ENCODE measurements around the gene PTN.

PTN gene

GRCh38 chr7:137213744-137214143, 129.8 kb downstream of the PTN start:
- TF ChIP-seq EZH2phosphoT487 (IDR thresholded peaks at IDR 0.05; ENCODE audit: borderline replicate concordance, low read length): no peak
- TF ChIP-seq, protein P1, sequence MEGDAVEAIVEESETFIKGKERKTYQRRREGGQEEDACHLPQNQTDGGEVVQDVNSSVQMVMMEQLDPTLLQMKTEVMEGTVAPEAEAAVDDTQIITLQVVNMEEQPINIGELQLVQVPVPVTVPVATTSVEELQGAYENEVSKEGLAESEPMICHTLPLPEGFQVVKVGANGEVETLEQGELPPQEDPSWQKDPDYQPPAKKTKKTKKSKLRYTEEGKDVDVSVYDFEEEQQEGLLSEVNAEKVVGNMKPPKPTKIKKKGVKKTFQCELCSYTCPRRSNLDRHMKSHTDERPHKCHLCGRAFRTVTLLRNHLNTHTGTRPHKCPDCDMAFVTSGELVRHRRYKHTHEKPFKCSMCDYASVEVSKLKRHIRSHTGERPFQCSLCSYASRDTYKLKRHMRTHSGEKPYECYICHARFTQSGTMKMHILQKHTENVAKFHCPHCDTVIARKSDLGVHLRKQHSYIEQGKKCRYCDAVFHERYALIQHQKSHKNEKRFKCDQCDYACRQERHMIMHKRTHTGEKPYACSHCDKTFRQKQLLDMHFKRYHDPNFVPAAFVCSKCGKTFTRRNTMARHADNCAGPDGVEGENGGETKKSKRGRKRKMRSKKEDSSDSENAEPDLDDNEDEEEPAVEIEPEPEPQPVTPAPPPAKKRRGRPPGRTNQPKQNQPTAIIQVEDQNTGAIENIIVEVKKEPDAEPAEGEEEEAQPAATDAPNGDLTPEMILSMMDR (IDR thresholded peaks at IDR 0.05; ENCODE audit: low read depth, low read length, poor library complexity, severe bottlenecking): no peak
- no peaks in the 10 kb centered on the region for H3K27me3 ChIP-seq (ENCODE audit: control insufficient read depth, low read length)
- H3K4me1 ChIP-seq (ENCODE audit: control insufficient read depth, low read length): no peaks in the 10 kb centered on the region
- H3K27ac ChIP-seq (ENCODE audit: low read depth, low read length): no peak overlapping the region
- H3K9me3 ChIP-seq (ENCODE audit: control insufficient read depth, insufficient read depth, low read length): peaks cover 6% of the 10 kb centered on the region; the same call in 1 of the 2 replicates
- H3K4me2 ChIP-seq (ENCODE audit: low read length): no peak overlapping the region
- H3K9me2 ChIP-seq (replicated peaks; ENCODE audit: control insufficient read depth, low read length): no peaks in the 10 kb centered on the region; the same call in 1 of the 2 replicates
- no peaks in the 10 kb centered on the region for H3K36me3 ChIP-seq (ENCODE audit: control insufficient read depth, low read length)
- no peaks in the 10 kb centered on the region for H3K79me2 ChIP-seq (ENCODE audit: control insufficient read depth, low read length)
- H4K20me1 ChIP-seq (ENCODE audit: control insufficient read depth, insufficient read depth, low read depth, low read length): no peaks in the 10 kb centered on the region
- no peaks in the 10 kb centered on the region for H3F3A ChIP-seq (ENCODE audit: control insufficient read depth, insufficient read depth)
- no peak overlapping the region for H3K4me3 ChIP-seq (ENCODE audit: low read length)

- Histone ChIP-seq H3K36me3 (ENCODE audit: control insufficient read depth, low read length) (no peaks in the 10 kb centered on the region), H3K27ac (ENCODE audit: low read depth, low read length) (no peak overlapping the region), H3K9me2 (replicated peaks; ENCODE audit: control insufficient read depth, low read length) (no peaks in the 10 kb centered on the region), H3K79me2 (ENCODE audit: control insufficient read depth, low read length) (no peaks in the 10 kb centered on the region), H3K4me2 (ENCODE audit: low read length) (no peak overlapping the region), H3F3A (ENCODE audit: control insufficient read depth, insufficient read depth) (no peaks in the 10 kb centered on the region), H3K4me3 (ENCODE audit: low read length) (no peak overlapping the region), H3K4me1 (ENCODE audit: control insufficient read depth, low read length) (no peaks in the 10 kb centered on the region), H3K27me3 (ENCODE audit: control insufficient read depth, low read length) (no peaks in the 10 kb centered on the region), H4K20me1 (ENCODE audit: control insufficient read depth, insufficient read depth, low read depth, low read length) (no peaks in the 10 kb centered on the region), H3K9me3 (ENCODE audit: control insufficient read depth, insufficient read depth, low read length) (peaks cover 6% of the 10 kb centered on the region; the same call in 1 of the 2 replicates)
- no peak for TF ChIP-seq EZH2phosphoT487 (IDR thresholded peaks at IDR 0.05; ENCODE audit: borderline replicate concordance, low read length)
- TF ChIP-seq, protein P1 (IDR thresholded peaks at IDR 0.05; ENCODE audit: low read depth, low read length, poor library complexity, severe bottlenecking): no peak
Measured at GRCh38 chr7:137209151-137209817, 134.2 kb downstream of the PTN start.

- H3F3A ChIP-seq (ENCODE audit: control insufficient read depth, insufficient read depth): no peaks in the 10 kb centered on the region
- no peaks in the 10 kb centered on the region for H3K4me1 ChIP-seq (ENCODE audit: control insufficient read depth, low read length)
Measured at GRCh38 chr7:137206770-137207169, 136.8 kb downstream of the PTN start.

More at GRCh38 chr7:137206770-137207169, 136.8 kb downstream of the PTN start:
- H3K9me3 ChIP-seq (ENCODE audit: control insufficient read depth, insufficient read depth, low read length): peaks cover 6% of the 10 kb centered on the region; the same call in 1 of the 2 replicates
- no peak overlapping the region for H3K4me3 ChIP-seq (ENCODE audit: low read length)
- H3K4me2 ChIP-seq (ENCODE audit: low read length): no peak overlapping the region
- no peaks in the 10 kb centered on the region for H3K79me2 ChIP-seq (ENCODE audit: control insufficient read depth, low read length)
- TF ChIP-seq EZH2phosphoT487 (IDR thresholded peaks at IDR 0.05; ENCODE audit: borderline replicate concordance, low read length): no peak
- TF ChIP-seq, protein P1 (IDR thresholded peaks at IDR 0.05; ENCODE audit: low read depth, low read length, poor library complexity, severe bottlenecking): no peak
- no peaks in the 10 kb centered on the region for H3K27me3 ChIP-seq (ENCODE audit: control insufficient read depth, low read length)
- no peaks in the 10 kb centered on the region for H3K9me2 ChIP-seq (replicated peaks; ENCODE audit: control insufficient read depth, low read length)
- no peaks in the 10 kb centered on the region for H4K20me1 ChIP-seq (ENCODE audit: control insufficient read depth, insufficient read depth, low read depth, low read length)
- no peak overlapping the region for H3K27ac ChIP-seq (ENCODE audit: low read depth, low read length)
- H3K36me3 ChIP-seq (ENCODE audit: control insufficient read depth, low read length): no peaks in the 10 kb centered on the region
